Caco-2 (cell line): ENCODE measurements around the gene ARID1A. TPM values are rescaled to one million over a fixed set of nuclear protein-coding genes. Genes with fewer than 3 reads are reported as not detected.

Experiments used
- BruUV-seq: library from RNA; stranded (reverse); fragments of 400-500 nt; replicated peaks from 2 replicates; lab custom pipeline; 2021; lab: Mats Ljungman, UMichigan
- CTCF ChIA-PET: fragments of 300-600 bp; sonication (Branson Sonifier 250); formaldehyde crosslinking; loops from one replicate; lab custom pipeline; 2022; ENCODE audit warnings: antibody characterized with exemption; lab: Charles Lee
- POLR2A ChIA-PET: fragments of 300-600 bp; sonication (Branson Sonifier 250); formaldehyde crosslinking; loops from one replicate; lab custom pipeline; 2022; ENCODE audit warnings: antibody characterized with exemption; lab: Charles Lee
- DNase-seq, 2 experiments: peaks; one replicate each; pipeline versions ENCODE4 v3.0.0 to v3.0.0-alpha.2; 2020 to 2022
- H3K27me3 ChIP-seq: replicated peaks from 2 replicates; pipeline ENCODE4 v1.6.0; 2011; ENCODE audit warnings: low read length; ENCODE audit not compliant: control insufficient read depth, insufficient read depth
- H3K36me3 ChIP-seq: 2 replicates; pipeline ENCODE4 v1.5.1; 2011; ENCODE audit warnings: low read length; ENCODE audit not compliant: control insufficient read depth, insufficient read depth
- H3K4me1 ChIP-seq: fragments of 250-450 bp; sonication (Bioruptor Pico); 2 replicates; pipeline ENCODE4 v1.5.1; 2020; ENCODE audit warnings: mild to moderate bottlenecking
- H3K4me3 ChIP-seq: 2 replicates; pipeline ENCODE4 v1.5.1; 2011; ENCODE audit warnings: low read depth, mild to moderate bottlenecking, control low read depth, low read length
- H3K9me3 ChIP-seq: fragments of 250-450 bp; sonication (Bioruptor Pico); 2 replicates; pipeline ENCODE4 v1.5.1; 2020; ENCODE audit warnings: mild to moderate bottlenecking, moderate library complexity
- H3K27ac Mint-ChIP-seq: one replicate; pipeline ENCODE4 v1.8.0; 2022; ENCODE audit warnings: mixed read lengths; ENCODE audit not compliant: unreplicated experiment
- H3K27me3 Mint-ChIP-seq: one replicate; pipeline ENCODE4 v1.8.0; 2022; ENCODE audit warnings: mixed read lengths; ENCODE audit not compliant: insufficient read depth, unreplicated experiment
- H3K36me3 Mint-ChIP-seq: one replicate; pipeline ENCODE4 v1.8.0; 2022; ENCODE audit warnings: mild to moderate bottlenecking, mixed read lengths; ENCODE audit not compliant: insufficient read depth, unreplicated experiment
- H3K4me1 Mint-ChIP-seq: one replicate; pipeline ENCODE4 v1.8.0; 2022; ENCODE audit warnings: low read depth, mixed read lengths; ENCODE audit not compliant: unreplicated experiment
- H3K4me3 Mint-ChIP-seq: one replicate; pipeline ENCODE4 v1.8.0; 2022; ENCODE audit warnings: mild to moderate bottlenecking, moderate library complexity, mixed read lengths; ENCODE audit not compliant: unreplicated experiment
- H3K9me3 Mint-ChIP-seq: one replicate; pipeline ENCODE4 v1.8.0; 2022; ENCODE audit warnings: mixed read lengths; ENCODE audit not compliant: unreplicated experiment
- intact Hi-C: fragments of 100-400 bp; cut with micrococcal nuclease; formaldehyde crosslinking; loops from one replicate; pipeline ENCODE4 v1.10.0; 2022; ENCODE audit not compliant: unreplicated experiment
- total RNA-seq: library from RNA; stranded (reverse); gene quantifications from 2 replicates; pipeline ENCODE4 v1.2.3, GENCODE V29; 2022
- TF ChIP-seq, protein P1 (sequence below), 2 experiments: fragments of 200-600 bp in 1 of 2; IDR thresholded peaks; 1 replicate in 1 of 2; 2 replicates in 1 of 2; pipeline versions ENCODE4 v1.5.1 to v1.8.0; 2011 to 2022; ENCODE audit warnings: antibody characterized with exemption in 1 of 2, control low read depth in 1 of 2, inconsistent platforms in 1 of 2, low read depth in 1 of 2, low read length in 1 of 2, mild to moderate bottlenecking in 1 of 2, moderate library complexity in 1 of 2; ENCODE audit not compliant: insufficient read depth in 1 of 2, severe bottlenecking in 1 of 2, unreplicated experiment in 1 of 2

The ARID1A gene
- total RNA-seq, 1 experiment from 2014 or later = 66.5 TPM

DNA sequence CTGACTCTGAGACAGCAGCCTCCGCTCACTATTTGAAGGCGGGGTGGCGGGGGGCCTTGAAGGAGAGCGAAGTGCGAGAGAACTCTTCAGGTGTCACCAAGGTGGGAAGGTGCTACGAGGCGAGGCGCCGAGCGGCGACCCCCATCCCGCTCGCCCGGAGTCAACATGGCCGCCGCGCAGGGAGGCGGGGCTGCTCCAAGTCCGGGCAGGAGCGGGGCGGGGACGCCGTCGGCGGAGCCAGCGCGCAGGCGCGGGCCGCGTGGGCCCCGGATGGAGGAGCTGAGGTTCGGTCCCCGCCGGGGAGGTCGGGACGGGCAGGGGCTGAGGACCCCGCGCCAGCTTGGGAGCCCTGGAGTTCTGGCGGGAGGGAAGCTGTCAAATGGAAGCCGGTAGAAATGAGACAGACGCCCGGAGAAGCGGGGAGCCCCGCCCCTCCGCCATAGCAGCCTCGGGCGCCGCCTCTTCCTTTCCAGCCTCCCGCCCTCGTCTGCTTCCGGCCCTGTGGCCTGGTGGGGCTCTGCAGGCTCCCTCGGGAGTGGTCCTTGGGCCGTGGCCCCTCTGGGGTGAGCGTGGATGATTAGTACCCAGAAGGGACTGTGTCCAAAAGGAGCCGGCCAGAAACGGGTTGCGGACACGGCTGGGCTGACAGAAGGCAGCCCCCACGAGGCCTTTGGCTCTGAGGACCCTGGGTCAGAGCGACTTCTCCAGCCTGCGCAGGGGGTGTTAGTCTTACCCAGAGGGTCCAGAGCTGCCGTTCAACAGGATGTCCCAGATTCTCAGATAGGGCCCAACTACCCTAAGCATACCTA is 92.1 kb downstream of the ARID1A start, which contains the start of gene PIGV:
TSS of gene PIGV (plus strand) at position 245 of the 809 bp plus-strand sequence. CDS start 2,866 bp downstream, outside the sequence.
- Histone ChIP-seq H3K4me1 (peaks cover 44% of the 10 kb centered on the region), H3K9me3 (no peaks in the 10 kb centered on the region), H3K27me3 (no peaks in the 10 kb centered on the region), H3K4me3 (peak within 1 kb of the TSS; percentile 77), H3K36me3 (no peaks in the 10 kb centered on the region)
- ChIA-PET CTCF (interaction anchor here (0.7 to 2.3 kb wide), 11 partner anchors 45 to 189 kb away, joined by 3 to 27 read pairs (median 6); partner anchors contain the start of gene ARID1A), POLR2A (interaction anchor here (0.5 to 2.7 kb wide), 4 partner anchors 51 to 102 kb away, joined by 3 to 16 read pairs (median 6); partner anchors contain the start of gene GPN2)
- no peaks in the 10 kb centered on the region for H3K27me3 Mint-ChIP-seq
- peaks cover 30% of the 10 kb centered on the region for H3K4me1 Mint-ChIP-seq
- H3K9me3 Mint-ChIP-seq = no peaks in the 10 kb centered on the region
- intact Hi-C loops = loop anchor here (1.0 kb wide), 1 partner anchor 96 kb away; no protein-coding TSS in a partner anchor
- DNase-seq = peak; percentile 82 to 89
- peak within 1 kb of the TSS; percentile 90 for H3K27ac Mint-ChIP-seq
- TF ChIP-seq, protein P1, sequence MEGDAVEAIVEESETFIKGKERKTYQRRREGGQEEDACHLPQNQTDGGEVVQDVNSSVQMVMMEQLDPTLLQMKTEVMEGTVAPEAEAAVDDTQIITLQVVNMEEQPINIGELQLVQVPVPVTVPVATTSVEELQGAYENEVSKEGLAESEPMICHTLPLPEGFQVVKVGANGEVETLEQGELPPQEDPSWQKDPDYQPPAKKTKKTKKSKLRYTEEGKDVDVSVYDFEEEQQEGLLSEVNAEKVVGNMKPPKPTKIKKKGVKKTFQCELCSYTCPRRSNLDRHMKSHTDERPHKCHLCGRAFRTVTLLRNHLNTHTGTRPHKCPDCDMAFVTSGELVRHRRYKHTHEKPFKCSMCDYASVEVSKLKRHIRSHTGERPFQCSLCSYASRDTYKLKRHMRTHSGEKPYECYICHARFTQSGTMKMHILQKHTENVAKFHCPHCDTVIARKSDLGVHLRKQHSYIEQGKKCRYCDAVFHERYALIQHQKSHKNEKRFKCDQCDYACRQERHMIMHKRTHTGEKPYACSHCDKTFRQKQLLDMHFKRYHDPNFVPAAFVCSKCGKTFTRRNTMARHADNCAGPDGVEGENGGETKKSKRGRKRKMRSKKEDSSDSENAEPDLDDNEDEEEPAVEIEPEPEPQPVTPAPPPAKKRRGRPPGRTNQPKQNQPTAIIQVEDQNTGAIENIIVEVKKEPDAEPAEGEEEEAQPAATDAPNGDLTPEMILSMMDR (IDR thresholded peaks at IDR 0.05; ENCODE audit: insufficient read depth in 1 of 2, low read depth in 1 of 2, low read length in 1 of 2, severe bottlenecking in 1 of 2, unreplicated experiment in 1 of 2) = no peak
- peak within 1 kb of the TSS; percentile 87 for H3K4me3 Mint-ChIP-seq
- H3K36me3 Mint-ChIP-seq = peaks cover 29% of the 10 kb centered on the region
- BruUV-seq = TSS peak; percentile 32

DNA sequence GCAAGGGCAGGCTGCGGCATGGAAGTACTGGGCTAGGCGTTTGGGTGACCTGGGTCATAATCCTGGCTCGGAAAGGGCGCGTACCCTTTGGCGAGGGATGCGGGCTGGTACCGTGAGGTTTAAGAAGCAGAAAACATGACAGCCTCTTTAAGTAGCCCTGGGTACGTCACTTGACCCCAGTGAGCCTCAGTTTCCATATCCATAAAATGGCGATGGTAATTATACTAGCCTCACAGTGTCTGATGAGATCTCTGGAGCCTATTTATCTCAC is 92.6 kb downstream of the ARID1A start:
- no peak for DNase-seq
- H3K9me3 Mint-ChIP-seq = no peaks in the 10 kb centered on the region
- BruUV-seq = no TSS peak
- POLR2A ChIA-PET = interaction anchor here (0.7 to 2.7 kb wide), 4 partner anchors 77 to 111 kb away, joined by 3 to 16 read pairs (median 5); no protein-coding TSS in a partner anchor
- peaks cover 30% of the 10 kb centered on the region for H3K36me3 Mint-ChIP-seq
- CTCF ChIA-PET = interaction anchor here (0.5 to 2.3 kb wide), 16 partner anchors 45 to 289 kb away, joined by 3 to 27 read pairs (median 6); partner anchors contain the start of gene ARID1A
- Histone ChIP-seq H3K4me1 (peaks cover 38% of the 10 kb centered on the region), H3K9me3 (no peaks in the 10 kb centered on the region), H3K27me3 (no peaks in the 10 kb centered on the region), H3K4me3 (peak overlapping the region; percentile 77), H3K36me3 (no peaks in the 10 kb centered on the region)
- peaks cover 27% of the 10 kb centered on the region for H3K4me1 Mint-ChIP-seq
- H3K27me3 Mint-ChIP-seq = no peaks in the 10 kb centered on the region
- TF ChIP-seq, protein P1 (IDR thresholded peaks at IDR 0.05; ENCODE audit: insufficient read depth in 1 of 2, low read depth in 1 of 2, low read length in 1 of 2, severe bottlenecking in 1 of 2, unreplicated experiment in 1 of 2) = no peak
- peak overlapping the region; percentile 90 for H3K27ac Mint-ChIP-seq
- H3K4me3 Mint-ChIP-seq = peak overlapping the region; percentile 87
- intact Hi-C loops = loop anchor here (1.0 kb wide), 1 partner anchor 96 kb away; no protein-coding TSS in a partner anchor
